ENCODE measurements around the gene CEP192.
A peak's percentile ranks its signal among the peaks of the same experiment; 100 is the strongest.

Gene CEP192, protein sequence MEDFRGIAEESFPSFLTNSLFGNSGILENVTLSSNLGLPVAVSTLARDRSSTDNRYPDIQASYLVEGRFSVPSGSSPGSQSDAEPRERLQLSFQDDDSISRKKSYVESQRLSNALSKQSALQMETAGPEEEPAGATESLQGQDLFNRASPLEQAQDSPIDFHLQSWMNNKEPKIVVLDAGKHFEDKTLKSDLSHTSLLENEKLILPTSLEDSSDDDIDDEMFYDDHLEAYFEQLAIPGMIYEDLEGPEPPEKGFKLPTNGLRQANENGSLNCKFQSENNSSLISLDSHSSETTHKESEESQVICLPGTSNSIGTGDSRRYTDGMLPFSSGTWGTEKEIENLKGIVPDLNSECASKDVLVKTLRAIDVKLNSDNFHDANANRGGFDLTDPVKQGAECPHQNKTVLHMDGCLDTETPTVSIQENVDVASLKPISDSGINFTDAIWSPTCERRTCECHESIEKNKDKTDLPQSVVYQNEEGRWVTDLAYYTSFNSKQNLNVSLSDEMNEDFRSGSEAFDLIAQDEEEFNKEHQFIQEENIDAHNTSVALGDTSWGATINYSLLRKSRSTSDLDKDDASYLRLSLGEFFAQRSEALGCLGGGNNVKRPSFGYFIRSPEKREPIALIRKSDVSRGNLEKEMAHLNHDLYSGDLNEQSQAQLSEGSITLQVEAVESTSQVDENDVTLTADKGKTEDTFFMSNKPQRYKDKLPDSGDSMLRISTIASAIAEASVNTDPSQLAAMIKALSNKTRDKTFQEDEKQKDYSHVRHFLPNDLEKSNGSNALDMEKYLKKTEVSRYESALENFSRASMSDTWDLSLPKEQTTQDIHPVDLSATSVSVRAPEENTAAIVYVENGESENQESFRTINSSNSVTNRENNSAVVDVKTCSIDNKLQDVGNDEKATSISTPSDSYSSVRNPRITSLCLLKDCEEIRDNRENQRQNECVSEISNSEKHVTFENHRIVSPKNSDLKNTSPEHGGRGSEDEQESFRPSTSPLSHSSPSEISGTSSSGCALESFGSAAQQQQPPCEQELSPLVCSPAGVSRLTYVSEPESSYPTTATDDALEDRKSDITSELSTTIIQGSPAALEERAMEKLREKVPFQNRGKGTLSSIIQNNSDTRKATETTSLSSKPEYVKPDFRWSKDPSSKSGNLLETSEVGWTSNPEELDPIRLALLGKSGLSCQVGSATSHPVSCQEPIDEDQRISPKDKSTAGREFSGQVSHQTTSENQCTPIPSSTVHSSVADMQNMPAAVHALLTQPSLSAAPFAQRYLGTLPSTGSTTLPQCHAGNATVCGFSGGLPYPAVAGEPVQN (N-terminal part only)

DNA sequence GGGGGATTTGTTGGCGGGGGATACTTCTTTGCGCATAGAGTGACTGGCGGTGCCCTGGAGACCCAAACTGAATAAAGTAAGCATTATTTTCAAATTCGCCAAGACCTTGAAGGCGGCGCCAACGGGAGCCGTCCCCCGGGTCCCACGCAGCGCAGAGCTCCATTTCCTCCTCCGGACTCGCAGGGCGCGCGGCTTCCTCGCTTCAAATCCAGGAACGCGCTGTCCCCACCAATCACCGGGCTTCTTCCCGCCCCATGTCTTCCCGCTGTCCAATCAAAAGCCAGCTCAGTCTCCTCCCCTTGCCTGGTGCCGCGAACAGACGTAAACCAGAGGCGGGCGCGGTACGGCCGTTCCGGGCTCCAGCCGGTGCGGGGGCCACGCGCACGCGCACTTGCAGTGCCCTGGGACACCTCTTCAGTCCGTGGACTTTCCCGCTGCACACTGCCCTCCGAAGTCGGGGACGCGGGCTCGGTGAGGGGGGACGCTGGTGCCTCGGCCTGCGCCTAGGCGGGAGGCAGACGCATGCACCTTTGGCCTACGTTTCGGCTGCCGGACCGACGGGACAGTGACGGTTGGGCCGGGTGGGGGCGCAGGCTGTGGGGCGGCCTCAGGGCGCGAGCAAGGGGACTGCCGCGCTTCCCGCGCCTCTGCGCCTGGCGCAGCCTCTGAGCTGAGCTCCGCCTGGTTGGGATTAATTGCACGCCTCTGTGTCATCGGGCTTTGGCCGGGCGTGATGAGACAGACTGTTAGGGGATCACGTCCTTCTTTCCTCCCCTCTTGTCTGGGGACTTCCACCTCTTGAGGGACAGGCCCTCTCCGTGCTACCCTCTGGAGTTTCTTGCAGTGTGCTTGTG is at the start of gene CEP192:
Gene CEP192 (plus strand): TSS at position 396 of the 854 bp plus-strand sequence. CDS start 8,063 bp downstream, outside the sequence.
- Histone ChIP-seq H3K27ac (ENCODE audit: low read depth, low read length) (peak within 1 kb of the TSS; percentile 85), H3K4me3 (ENCODE audit: low read depth, low read length) (peak within 1 kb of the TSS; percentile 100), H3K27me3 (ENCODE audit: control insufficient read depth, insufficient read depth, low read length) (no peaks in the 10 kb centered on the region), H3K9ac (ENCODE audit: low read length) (peak within 1 kb of the TSS; percentile 98), H3K9me3 (ENCODE audit: control insufficient read depth, insufficient read depth, low read depth, low read length) (no peaks in the 10 kb centered on the region; the same call in 1 of the 2 replicates), H3K36me3 (ENCODE audit: control insufficient read depth, insufficient read depth, low read length) (peaks cover 10% of the 10 kb centered on the region), H3K4me1 (ENCODE audit: control insufficient read depth, insufficient read depth, low read length) (peaks cover 19% of the 10 kb centered on the region; the same call in 1 of the 2 replicates)

DNA sequence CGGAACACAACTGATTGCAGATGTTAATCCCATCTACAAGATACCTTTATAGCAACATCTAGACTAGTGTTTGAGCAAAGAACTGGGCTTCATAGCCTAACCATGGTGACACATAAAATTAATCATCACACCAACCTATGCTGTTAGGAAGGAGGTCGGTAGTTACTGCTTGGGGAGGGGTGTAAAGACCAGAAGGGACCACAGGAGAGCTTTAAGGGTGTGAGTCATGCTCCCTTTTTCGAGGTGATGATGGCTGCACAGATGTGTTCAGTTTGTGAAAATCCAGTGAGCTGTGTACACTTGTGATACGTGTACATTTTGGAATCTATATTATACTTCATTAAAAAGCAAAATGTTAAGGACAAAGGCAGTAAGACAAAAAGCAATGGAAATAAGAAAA is 47.9 kb upstream of the CEP192 start:
- H3K9ac ChIP-seq (ENCODE audit: low read length): no peak overlapping the region
- no peak overlapping the region for H3K4me3 ChIP-seq (ENCODE audit: low read depth, low read length)
- H3K9me3 ChIP-seq (ENCODE audit: control insufficient read depth, insufficient read depth, low read depth, low read length): no peaks in the 10 kb centered on the region
- no peaks in the 10 kb centered on the region for H3K27me3 ChIP-seq (ENCODE audit: control insufficient read depth, insufficient read depth, low read length)
- H3K4me1 ChIP-seq (ENCODE audit: control insufficient read depth, insufficient read depth, low read length): peaks cover 4% of the 10 kb centered on the region; the same call in 1 of the 2 replicates
- no peak overlapping the region for H3K27ac ChIP-seq (ENCODE audit: low read depth, low read length)
- no peaks in the 10 kb centered on the region for H3K36me3 ChIP-seq (ENCODE audit: control insufficient read depth, insufficient read depth, low read length)

DNA sequence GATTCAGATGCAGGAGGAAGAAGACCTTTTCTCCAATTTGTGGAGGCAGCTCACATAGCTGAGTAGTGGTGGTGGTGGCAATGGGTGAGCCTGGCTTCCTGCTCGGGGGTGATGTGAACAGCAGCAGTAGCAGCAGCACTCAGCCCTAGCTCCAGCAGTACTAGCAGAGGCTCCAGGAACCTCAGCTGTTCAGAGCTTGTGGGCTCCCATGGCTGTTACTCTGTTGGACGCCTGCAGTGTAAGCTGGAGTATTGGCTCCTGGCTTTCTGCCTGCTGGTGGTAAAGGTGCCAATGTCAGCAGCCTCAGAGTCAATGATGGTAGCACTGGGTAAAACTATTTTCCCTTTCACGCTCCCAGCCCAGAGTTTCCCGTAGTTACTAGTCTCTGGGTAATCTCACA is 46.5 kb upstream of the CEP192 start:
- H3K4me1 ChIP-seq (ENCODE audit: control insufficient read depth, insufficient read depth, low read length): peaks cover 4% of the 10 kb centered on the region; the same call in 1 of the 2 replicates
- H3K9ac ChIP-seq (ENCODE audit: low read length): no peak overlapping the region
- no peaks in the 10 kb centered on the region for H3K36me3 ChIP-seq (ENCODE audit: control insufficient read depth, insufficient read depth, low read length)

DNA sequence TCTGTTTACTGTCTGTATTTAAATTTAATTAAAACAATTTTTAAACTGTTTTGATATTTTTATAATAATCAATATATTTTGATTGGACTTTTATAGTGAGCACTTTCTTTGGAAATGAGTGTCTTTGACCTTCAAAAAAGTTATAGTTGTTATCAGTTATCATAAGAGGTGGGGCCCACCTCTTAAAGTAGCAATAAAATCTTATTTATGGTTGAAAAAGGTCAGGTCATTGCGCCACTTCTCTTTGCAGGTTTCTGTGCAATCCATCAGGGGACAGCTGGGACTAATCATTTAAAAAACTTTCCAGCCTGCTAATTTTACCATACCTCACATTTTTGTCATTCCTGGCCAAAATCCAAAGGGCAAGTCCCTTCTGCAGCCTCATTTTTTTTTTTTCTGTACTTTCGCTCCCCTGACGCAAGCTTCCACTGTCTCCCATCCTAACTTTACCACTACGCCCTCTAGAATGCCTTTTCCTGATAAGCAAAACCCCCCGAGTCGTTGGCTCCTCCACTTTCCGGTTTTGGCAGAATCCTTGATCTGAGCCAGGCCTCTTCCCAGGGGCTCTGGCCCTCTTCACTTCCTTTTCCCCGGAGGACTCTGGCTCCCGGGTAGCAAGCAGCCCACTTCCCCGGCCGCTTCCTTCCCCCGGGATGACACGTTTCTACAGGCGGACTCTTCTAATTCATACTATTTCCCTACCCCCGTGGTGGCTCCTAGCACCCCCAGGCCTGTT is 44.4 kb upstream of the CEP192 start:
- Histone ChIP-seq H3K9ac (ENCODE audit: low read length) (peak overlapping the region; percentile 75), H3K4me3 (ENCODE audit: low read depth, low read length) (peak overlapping the region; percentile 87), H3K9me3 (ENCODE audit: control insufficient read depth, insufficient read depth, low read depth, low read length) (peaks cover 3% of the 10 kb centered on the region; the same call in 1 of the 2 replicates), H3K36me3 (ENCODE audit: control insufficient read depth, insufficient read depth, low read length) (peaks cover 5% of the 10 kb centered on the region; the same call in 1 of the 2 replicates), H3K4me1 (ENCODE audit: control insufficient read depth, insufficient read depth, low read length) (peaks cover 4% of the 10 kb centered on the region; the same call in 1 of the 2 replicates), H3K27ac (ENCODE audit: low read depth, low read length) (peak overlapping the region; percentile 11; the same call in 1 of the 2 replicates), H3K27me3 (ENCODE audit: control insufficient read depth, insufficient read depth, low read length) (no peaks in the 10 kb centered on the region)

More for the DNA sequence above, 46.5 kb upstream of the CEP192 start:
- Histone ChIP-seq H3K4me3 (ENCODE audit: low read depth, low read length) (no peak overlapping the region), H3K9me3 (ENCODE audit: control insufficient read depth, insufficient read depth, low read depth, low read length) (peaks cover 3% of the 10 kb centered on the region; the same call in 1 of the 2 replicates), H3K27me3 (ENCODE audit: control insufficient read depth, insufficient read depth, low read length) (no peaks in the 10 kb centered on the region), H3K27ac (ENCODE audit: low read depth, low read length) (no peak overlapping the region)

DNA sequence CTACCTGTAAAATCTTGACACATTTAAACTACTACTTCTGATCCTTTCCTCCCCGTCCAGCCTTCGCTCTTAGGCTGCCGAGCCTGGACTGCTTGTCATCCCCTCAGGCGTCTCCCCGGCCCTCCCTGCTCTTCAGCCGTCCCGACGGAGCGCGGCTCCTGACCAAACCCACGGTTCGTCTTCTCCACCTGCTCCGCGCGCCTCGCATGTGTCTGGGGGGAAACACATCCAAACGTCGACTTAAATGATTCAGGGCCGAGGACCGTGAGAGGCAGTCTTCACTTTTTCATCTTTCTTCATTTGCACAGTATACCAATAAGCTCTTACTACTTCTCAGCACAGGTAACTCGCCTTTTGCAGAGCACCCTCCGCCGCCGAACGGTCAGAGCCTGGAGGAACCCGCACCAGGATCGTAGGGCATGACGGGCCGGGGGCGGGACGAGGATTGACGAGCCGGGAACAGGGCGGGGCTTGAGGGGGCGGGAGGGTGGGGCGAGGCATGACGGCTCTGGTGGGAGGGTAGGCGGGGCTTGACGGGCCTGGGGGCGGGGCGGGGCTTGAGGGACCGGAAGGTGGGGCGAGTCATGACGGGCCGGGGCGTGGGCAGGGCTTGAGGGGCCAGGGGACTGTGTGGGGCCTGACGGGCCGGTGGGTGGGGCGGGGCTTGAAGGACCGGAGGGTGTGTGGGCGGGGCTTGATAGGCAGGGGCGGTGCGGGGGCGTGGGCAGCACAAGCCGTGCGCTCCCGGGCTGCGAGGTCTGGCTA is 43.7 kb upstream of the CEP192 start, which contains the start of gene SEH1L:
Gene SEH1L (plus strand): TSS at position 727 of the 765 bp plus-strand sequence. CDS start 111 bp downstream, outside the sequence.
- Histone ChIP-seq H3K4me1 (ENCODE audit: control insufficient read depth, insufficient read depth, low read length) (peaks cover 4% of the 10 kb centered on the region; the same call in 1 of the 2 replicates), H3K27me3 (ENCODE audit: control insufficient read depth, insufficient read depth, low read length) (no peaks in the 10 kb centered on the region), H3K4me3 (ENCODE audit: low read depth, low read length) (peak within 1 kb of the TSS; percentile 96), H3K36me3 (ENCODE audit: control insufficient read depth, insufficient read depth, low read length) (peaks cover 5% of the 10 kb centered on the region; the same call in 1 of the 2 replicates), H3K9me3 (ENCODE audit: control insufficient read depth, insufficient read depth, low read depth, low read length) (peaks cover 3% of the 10 kb centered on the region; the same call in 1 of the 2 replicates), H3K27ac (ENCODE audit: low read depth, low read length) (peak within 1 kb of the TSS; percentile 92), H3K9ac (ENCODE audit: low read length) (peak within 1 kb of the TSS; percentile 88)

DNA sequence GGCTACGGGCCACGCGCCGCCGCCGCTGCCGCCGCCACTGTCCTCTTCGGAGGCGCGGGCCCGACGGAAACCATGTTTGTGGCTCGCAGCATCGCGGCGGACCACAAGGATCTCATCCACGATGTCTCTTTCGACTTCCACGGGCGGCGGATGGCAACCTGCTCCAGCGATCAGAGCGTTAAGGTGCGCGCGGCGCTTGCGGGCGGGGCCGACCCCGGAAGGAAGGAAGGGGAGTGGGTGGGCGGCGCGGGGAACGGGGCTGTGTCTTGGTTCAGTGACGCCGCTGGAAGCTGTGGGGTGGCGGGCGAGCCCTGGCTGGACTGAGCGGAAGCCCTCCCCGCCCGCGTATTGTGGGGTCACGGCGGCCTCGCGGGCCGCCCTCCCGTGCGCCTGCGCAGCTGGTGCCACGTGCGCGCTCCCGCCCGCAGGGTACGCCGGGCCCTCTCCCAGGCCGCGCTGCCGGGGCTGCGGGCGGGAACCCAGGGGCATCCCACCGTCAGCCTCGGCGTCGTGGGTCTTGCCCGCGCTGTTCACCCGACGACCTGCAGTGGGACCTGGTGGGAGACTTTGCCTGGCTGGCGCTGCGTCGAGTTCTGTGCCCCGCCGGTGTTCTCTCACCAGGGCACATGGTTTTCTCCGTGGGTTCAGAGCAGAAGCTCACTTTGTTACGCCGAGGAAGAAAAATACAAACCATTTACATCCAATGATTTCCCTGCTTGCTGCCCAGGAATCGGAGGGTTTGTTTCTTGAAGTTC is 42.9 kb upstream of the CEP192 start:
- no peaks in the 10 kb centered on the region for H3K27me3 ChIP-seq (ENCODE audit: control insufficient read depth, insufficient read depth, low read length)
- H3K4me1 ChIP-seq (ENCODE audit: control insufficient read depth, insufficient read depth, low read length): peaks cover 4% of the 10 kb centered on the region; the same call in 1 of the 2 replicates
- H3K27ac ChIP-seq (ENCODE audit: low read depth, low read length): peak overlapping the region; percentile 92
- H3K9ac ChIP-seq (ENCODE audit: low read length): peak overlapping the region; percentile 88
- H3K9me3 ChIP-seq (ENCODE audit: control insufficient read depth, insufficient read depth, low read depth, low read length): peaks cover 3% of the 10 kb centered on the region; the same call in 1 of the 2 replicates
- peaks cover 8% of the 10 kb centered on the region for H3K36me3 ChIP-seq (ENCODE audit: control insufficient read depth, insufficient read depth, low read length)
- peak overlapping the region; percentile 96 for H3K4me3 ChIP-seq (ENCODE audit: low read depth, low read length)

DNA sequence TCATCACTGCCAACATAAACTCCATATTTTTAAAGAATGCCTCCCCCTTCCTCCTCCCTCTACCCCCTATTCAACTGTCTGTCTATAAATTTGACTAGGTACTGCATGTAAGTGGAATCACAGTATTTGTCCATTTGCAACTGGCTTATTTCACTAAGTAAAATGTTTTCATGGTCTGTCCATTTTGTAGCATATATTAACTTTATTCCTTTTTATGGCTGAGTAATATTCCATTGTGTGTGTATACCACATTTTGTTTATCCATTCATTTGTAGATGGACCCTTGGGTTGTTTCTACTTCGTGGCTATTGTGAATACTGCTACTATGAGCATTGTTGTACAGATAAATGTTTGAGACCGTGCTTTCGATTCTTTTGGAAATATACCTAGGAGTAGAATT is 32.7 kb upstream of the CEP192 start:
- Histone ChIP-seq H3K4me3 (ENCODE audit: low read depth, low read length) (no peak overlapping the region), H3K27ac (ENCODE audit: low read depth, low read length) (no peak overlapping the region), H3K9me3 (ENCODE audit: control insufficient read depth, insufficient read depth, low read depth, low read length) (peaks cover 6% of the 10 kb centered on the region; the same call in 1 of the 2 replicates), H3K9ac (ENCODE audit: low read length) (no peak overlapping the region), H3K27me3 (ENCODE audit: control insufficient read depth, insufficient read depth, low read length) (no peaks in the 10 kb centered on the region), H3K36me3 (ENCODE audit: control insufficient read depth, insufficient read depth, low read length) (peaks cover 58% of the 10 kb centered on the region), H3K4me1 (ENCODE audit: control insufficient read depth, insufficient read depth, low read length) (no peaks in the 10 kb centered on the region)

DNA sequence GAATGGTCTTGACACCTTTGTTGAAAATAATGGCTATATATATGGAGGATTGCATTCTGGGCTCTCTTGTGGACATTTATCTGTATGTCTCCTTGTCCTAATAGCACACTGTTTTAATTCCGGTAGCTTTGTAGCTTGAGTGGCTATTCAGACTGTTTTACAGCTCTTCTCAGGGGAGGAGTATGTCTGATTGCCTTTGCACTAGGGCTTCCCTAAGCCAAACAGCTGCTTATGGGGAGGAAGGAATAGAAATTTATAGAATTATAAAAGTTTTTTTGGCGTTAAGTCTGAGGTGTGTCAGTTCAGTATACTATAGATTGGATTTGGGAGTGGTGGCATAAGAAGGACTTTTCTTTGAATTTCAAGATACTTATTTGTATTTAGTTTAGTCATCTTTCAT is 30.8 kb upstream of the CEP192 start:
- peaks cover 6% of the 10 kb centered on the region; the same call in 1 of the 2 replicates for H3K9me3 ChIP-seq (ENCODE audit: control insufficient read depth, insufficient read depth, low read depth, low read length)
- H3K4me1 ChIP-seq (ENCODE audit: control insufficient read depth, insufficient read depth, low read length): no peaks in the 10 kb centered on the region
- no peak overlapping the region for H3K4me3 ChIP-seq (ENCODE audit: low read depth, low read length)
- no peak overlapping the region for H3K9ac ChIP-seq (ENCODE audit: low read length)
- no peaks in the 10 kb centered on the region for H3K27me3 ChIP-seq (ENCODE audit: control insufficient read depth, insufficient read depth, low read length)
- H3K27ac ChIP-seq (ENCODE audit: low read depth, low read length): no peak overlapping the region
- peaks cover 60% of the 10 kb centered on the region for H3K36me3 ChIP-seq (ENCODE audit: control insufficient read depth, insufficient read depth, low read length)
